Panc1 (cell line): ENCODE results near the gene RSAD2. TPM values are rescaled to one million over a fixed set of nuclear protein-coding genes. Genes with fewer than 3 reads are reported as not detected.
"Not testable (repeated sequence)": the region's sequence is repeated elsewhere in the genome, so short reads cannot be mapped to it uniquely, and the experiment has no call there.

ENCODE experiments used
- ATAC-seq: fragments of 200-7000 bp; cut with Tn5 transposase; 2 replicates; pipeline ENCODE4 v1.9.1; 2020; ENCODE audit warnings: mild to moderate bottlenecking, moderate library complexity
- BruUV-seq: library from RNA; stranded (reverse); fragments of 400-500 nt; replicated peaks from 2 replicates; lab custom pipeline; 2021; lab: Mats Ljungman, UMichigan
- CTCF ChIA-PET: fragments of 300-600 bp; sonication (Branson Sonifier 250); formaldehyde crosslinking; loops from one replicate; lab custom pipeline; 2022; ENCODE audit warnings: antibody characterized with exemption; lab: Charles Lee
- POLR2A ChIA-PET: fragments of 300-600 bp; sonication (Branson Sonifier 250); formaldehyde crosslinking; loops from one replicate; lab custom pipeline; 2022; ENCODE audit warnings: antibody characterized with exemption; lab: Charles Lee
- DNase-seq: peaks from one replicate; pipeline ENCODE4 v3.0.0-alpha.2; 2010; ENCODE audit warnings: low read depth, low spot score
- H3K27ac ChIP-seq: 2 replicates; pipeline ENCODE4 v1.5.1; 2011; ENCODE audit warnings: mild to moderate bottlenecking, low read length, inconsistent platforms
- H3K27me3 ChIP-seq: fragments of 200-500 bp; sonication (Bioruptor generic); 2 replicates; pipeline ENCODE4 v1.6.0; 2014; ENCODE audit warnings: low read length, inconsistent platforms; ENCODE audit not compliant: control insufficient read depth, insufficient read depth
- H3K36me3 ChIP-seq: fragments of 200-500 bp; sonication (Bioruptor generic); 2 replicates; pipeline ENCODE4 v1.5.1; 2014; ENCODE audit warnings: inconsistent platforms, mild to moderate bottlenecking, low read length, moderate library complexity; ENCODE audit not compliant: control insufficient read depth, insufficient read depth
- H3K4me1 ChIP-seq: 2 replicates; pipeline ENCODE4 v1.5.1; 2011; ENCODE audit warnings: inconsistent platforms, mild to moderate bottlenecking, low read length, moderate library complexity; ENCODE audit not compliant: control insufficient read depth, insufficient read depth
- H3K4me3 ChIP-seq, 2 experiments: 2 replicates each; pipeline ENCODE4 v1.5.1; 2011 to 2012; ENCODE audit warnings: low read depth in 2 of 2, low read length in 2 of 2, mild to moderate bottlenecking in 2 of 2, inconsistent platforms in 1 of 2, moderate library complexity in 1 of 2
- H3K9me3 ChIP-seq: fragments of 200-500 bp; sonication (Bioruptor generic); 2 replicates; pipeline ENCODE4 v1.5.1; 2014; ENCODE audit warnings: low read depth, mild to moderate bottlenecking, inconsistent platforms, low read length, moderate library complexity; ENCODE audit not compliant: control insufficient read depth, insufficient read depth
- POLR2AphosphoS5 ChIP-seq: IDR thresholded peaks from 2 replicates; pipeline ENCODE4 v1.6.1; 2012; ENCODE audit warnings: mild to moderate bottlenecking, low read depth, low read length, moderate library complexity
- REST ChIP-seq, 2 experiments: IDR thresholded peaks; 2 replicates each; pipeline ENCODE4 v1.6.1; 2011 to 2012; ENCODE audit warnings: low read depth in 2 of 2, control low read depth in 1 of 2, low read length in 1 of 2, mild to moderate bottlenecking in 1 of 2, moderate library complexity in 1 of 2; ENCODE audit not compliant: insufficient read depth in 1 of 2
- SIN3A ChIP-seq: IDR thresholded peaks from 2 replicates; pipeline ENCODE4 v1.6.1; 2012; ENCODE audit warnings: low read depth, mild to moderate bottlenecking, low read length, moderate library complexity, borderline replicate concordance; ENCODE audit not compliant: insufficient read depth
- TCF7L2 ChIP-seq: IDR thresholded peaks from 2 replicates; pipeline ENCODE4 v1.6.1; 2011; ENCODE audit warnings: mild to moderate bottlenecking, low read depth, low read length, inconsistent platforms
- in situ Hi-C: cut with HindIII; loops from 2 replicates; pipeline ENCODE4 v1.10.0; 2016; ENCODE audit warnings: low sequenced_read_pairs, low pct_unique_long_range_greater_than_20kb
- intact Hi-C: fragments of 100-400 bp; cut with micrococcal nuclease; formaldehyde crosslinking; loops from one replicate; pipeline ENCODE4 v1.10.0; 2022; ENCODE audit not compliant: unreplicated experiment
- total RNA-seq: library from RNA; stranded (reverse); gene quantifications from one replicate; pipeline ENCODE4 v1.2.1, GENCODE V29; 2021; ENCODE audit not compliant: unreplicated experiment
- TF ChIP-seq, protein P1 (sequence below): fragments of 450-650 bp; IDR thresholded peaks from 2 replicates; pipeline ENCODE4 v1.5.1; 2017; ENCODE audit warnings: mild to moderate bottlenecking

RSAD2 gene
- total RNA-seq, 1 experiment from 2014 or later: 0.44 TPM

- no peaks in the 10 kb centered on the region for H3K9me3 ChIP-seq
- ChIA-PET POLR2A (no interaction called here), CTCF (no interaction called here)
- intact Hi-C loops (no loop called here), in situ Hi-C loops (no loop called here)
- no peaks in the 10 kb centered on the region for H3K27me3 ChIP-seq
- no peaks in the 10 kb centered on the region for H3K36me3 ChIP-seq
- H3K27ac ChIP-seq: no peak overlapping the region
- H3K4me3 ChIP-seq: no peak overlapping the region
- ATAC-seq: no peak
- H3K4me1 ChIP-seq: no peaks in the 10 kb centered on the region
- no TSS peak for BruUV-seq
- no peak for TF ChIP-seq SIN3A
- TF ChIP-seq REST (IDR thresholded peaks at IDR 0.05; ENCODE audit: insufficient read depth in 1 of 2, low read depth in 2 of 2, low read length in 1 of 2): no peak
- no peak for TF ChIP-seq TCF7L2
- no peak for DNase-seq
Measured at GRCh38 chr2:6934345-6934744, 56.8 kb downstream of the RSAD2 start.

GRCh38 chr2:6934758-6935651 is 57.4 kb downstream of the RSAD2 start:
- TF ChIP-seq POLR2AphosphoS5: no peak
- TF ChIP-seq SIN3A: no peak
- TF ChIP-seq, protein P1, sequence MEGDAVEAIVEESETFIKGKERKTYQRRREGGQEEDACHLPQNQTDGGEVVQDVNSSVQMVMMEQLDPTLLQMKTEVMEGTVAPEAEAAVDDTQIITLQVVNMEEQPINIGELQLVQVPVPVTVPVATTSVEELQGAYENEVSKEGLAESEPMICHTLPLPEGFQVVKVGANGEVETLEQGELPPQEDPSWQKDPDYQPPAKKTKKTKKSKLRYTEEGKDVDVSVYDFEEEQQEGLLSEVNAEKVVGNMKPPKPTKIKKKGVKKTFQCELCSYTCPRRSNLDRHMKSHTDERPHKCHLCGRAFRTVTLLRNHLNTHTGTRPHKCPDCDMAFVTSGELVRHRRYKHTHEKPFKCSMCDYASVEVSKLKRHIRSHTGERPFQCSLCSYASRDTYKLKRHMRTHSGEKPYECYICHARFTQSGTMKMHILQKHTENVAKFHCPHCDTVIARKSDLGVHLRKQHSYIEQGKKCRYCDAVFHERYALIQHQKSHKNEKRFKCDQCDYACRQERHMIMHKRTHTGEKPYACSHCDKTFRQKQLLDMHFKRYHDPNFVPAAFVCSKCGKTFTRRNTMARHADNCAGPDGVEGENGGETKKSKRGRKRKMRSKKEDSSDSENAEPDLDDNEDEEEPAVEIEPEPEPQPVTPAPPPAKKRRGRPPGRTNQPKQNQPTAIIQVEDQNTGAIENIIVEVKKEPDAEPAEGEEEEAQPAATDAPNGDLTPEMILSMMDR: no peak
- TF ChIP-seq REST (IDR thresholded peaks at IDR 0.05; ENCODE audit: insufficient read depth in 1 of 2, low read depth in 2 of 2, low read length in 1 of 2): no peak
- TF ChIP-seq TCF7L2: no peak
- Histone ChIP-seq H3K9me3 (no peaks in the 10 kb centered on the region), H3K27me3 (no peaks in the 10 kb centered on the region), H3K36me3 (no peaks in the 10 kb centered on the region), H3K4me1 (no peaks in the 10 kb centered on the region), H3K4me3 (no peak overlapping the region), H3K27ac (no peak overlapping the region)
- ATAC-seq (no peak), DNase-seq (no peak)
- ChIA-PET CTCF (no interaction called here), POLR2A (no interaction called here)
- no TSS peak for BruUV-seq
- in situ Hi-C loops (no loop called here), intact Hi-C loops (no loop called here)

DNA sequence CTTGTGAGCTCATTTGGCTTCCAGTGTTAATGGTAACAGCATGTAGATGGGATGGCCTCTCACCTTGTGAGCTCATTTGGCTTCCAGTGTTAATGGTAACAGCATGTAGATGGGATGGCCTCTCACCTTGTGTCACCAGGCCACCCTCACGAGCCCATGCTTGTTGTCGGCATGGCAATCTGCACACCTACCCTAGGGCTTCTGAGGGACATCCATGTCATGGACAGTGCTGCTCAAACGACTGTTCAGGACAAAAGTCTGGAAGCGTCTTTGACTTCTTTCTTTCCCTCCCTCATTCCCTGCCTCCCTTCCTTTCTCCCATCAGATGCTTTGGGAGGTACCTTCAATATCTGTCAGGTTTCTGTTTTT is 58.1 kb downstream of the RSAD2 start:
- CTCF ChIA-PET, H3K4me1 ChIP-seq, H3K27ac ChIP-seq, ATAC-seq, intact Hi-C loops, DNase-seq, H3K9me3 ChIP-seq, H3K4me3 ChIP-seq, POLR2A ChIA-PET, in situ Hi-C loops, H3K27me3 ChIP-seq, H3K36me3 ChIP-seq, BruUV-seq: not testable (repeated sequence)
